Gastroesophageal sphincter (tissue), 4 donors: ENCODE data around the gene SSTR3. TPM values are rescaled to one million over a fixed set of nuclear protein-coding genes. Genes with fewer than 3 reads are reported as not detected.

Experiments
- ATAC-seq: fragments of 150-250 bp; one replicate; pipeline ENCODE4 v1.9.1; 2016; ENCODE audit warnings: mild to moderate bottlenecking, moderate library complexity
- H3K27ac ChIP-seq, 4 donors: fragments of 200-600 bp; sonication (generic) in 3 of 4; 1 replicate in 3 of 4; 2 replicates in 1 of 4; pipeline ENCODE4 v1.5.1; 2016 to 2019
- H3K27me3 ChIP-seq: fragments of 200-600 bp; sonication (generic); one replicate; pipeline ENCODE4 v1.5.1; 2019
- H3K36me3 ChIP-seq, 2 donors: fragments of 200-600 bp; sonication (generic); one replicate each; pipeline ENCODE4 v1.5.1; 2019; ENCODE audit warnings: control low read depth in 1 of 2
- H3K4me1 ChIP-seq, 3 donors: fragments of 200-600 bp; sonication (generic); 1 replicate in 2 of 3; 2 replicates in 1 of 3; pipeline ENCODE4 v1.5.1; 2016 to 2019; ENCODE audit warnings: control low read depth in 2 of 3
- H3K4me3 ChIP-seq, 2 donors: fragments of 200-600 bp; sonication (generic); one replicate each; pipeline ENCODE4 v1.5.1; 2019; ENCODE audit warnings: mild to moderate bottlenecking in 1 of 2, moderate library complexity in 1 of 2
- H3K9me3 ChIP-seq, 3 donors: fragments of 200-600 bp; sonication (generic); one replicate each; pipeline ENCODE4 v1.5.1; 2017 to 2019; ENCODE audit warnings: control low read depth in 2 of 3
- CTCF ChIP-seq, 4 experiments: fragments of 200-600 bp in 2 of 4; fragments of 450-650 bp in 2 of 4; sonication (generic) in 1 of 4; IDR thresholded peaks; one replicate each; pipeline ENCODE4 v1.5.1; 2017 to 2019; ENCODE audit warnings: antibody characterized with exemption in 4 of 4, mild to moderate bottlenecking in 2 of 4, moderate library complexity in 2 of 4
- EP300 ChIP-seq: sonication (generic); formaldehyde crosslinking; IDR thresholded peaks from one replicate; pipeline ENCODE4 v1.6.1; 2017; ENCODE audit warnings: antibody characterized with exemption, mild to moderate bottlenecking
- POLR2A ChIP-seq, 2 donors: fragments of 450-650 bp; IDR thresholded peaks; one replicate each; pipeline ENCODE4 v1.6.1; 2017; ENCODE audit warnings: antibody characterized with exemption in 2 of 2, mild to moderate bottlenecking in 2 of 2, moderate library complexity in 1 of 2
- POLR2AphosphoS5 ChIP-seq: sonication (generic); formaldehyde crosslinking; IDR thresholded peaks from one replicate; pipeline ENCODE4 v1.6.1; 2017; ENCODE audit warnings: antibody characterized with exemption
- WGBS, 2 donors: methylation state at CpG; one replicate each; pipeline ENCODE4 v1.1.5; 2018; ENCODE audit warnings: low coverage in 1 of 2; 5-methylcytosine and 5-hydroxymethylcytosine counted together
- total RNA-seq, 4 donors: library from RNA; depleted of rRNA; stranded (reverse); fragments of >200 nt; gene quantifications; one replicate each; pipeline ENCODE4 v1.1.0, GENCODE V29; 2016

Gene SSTR3
- total RNA-seq, 4 donors from 2014 or later: not detected

DNA sequence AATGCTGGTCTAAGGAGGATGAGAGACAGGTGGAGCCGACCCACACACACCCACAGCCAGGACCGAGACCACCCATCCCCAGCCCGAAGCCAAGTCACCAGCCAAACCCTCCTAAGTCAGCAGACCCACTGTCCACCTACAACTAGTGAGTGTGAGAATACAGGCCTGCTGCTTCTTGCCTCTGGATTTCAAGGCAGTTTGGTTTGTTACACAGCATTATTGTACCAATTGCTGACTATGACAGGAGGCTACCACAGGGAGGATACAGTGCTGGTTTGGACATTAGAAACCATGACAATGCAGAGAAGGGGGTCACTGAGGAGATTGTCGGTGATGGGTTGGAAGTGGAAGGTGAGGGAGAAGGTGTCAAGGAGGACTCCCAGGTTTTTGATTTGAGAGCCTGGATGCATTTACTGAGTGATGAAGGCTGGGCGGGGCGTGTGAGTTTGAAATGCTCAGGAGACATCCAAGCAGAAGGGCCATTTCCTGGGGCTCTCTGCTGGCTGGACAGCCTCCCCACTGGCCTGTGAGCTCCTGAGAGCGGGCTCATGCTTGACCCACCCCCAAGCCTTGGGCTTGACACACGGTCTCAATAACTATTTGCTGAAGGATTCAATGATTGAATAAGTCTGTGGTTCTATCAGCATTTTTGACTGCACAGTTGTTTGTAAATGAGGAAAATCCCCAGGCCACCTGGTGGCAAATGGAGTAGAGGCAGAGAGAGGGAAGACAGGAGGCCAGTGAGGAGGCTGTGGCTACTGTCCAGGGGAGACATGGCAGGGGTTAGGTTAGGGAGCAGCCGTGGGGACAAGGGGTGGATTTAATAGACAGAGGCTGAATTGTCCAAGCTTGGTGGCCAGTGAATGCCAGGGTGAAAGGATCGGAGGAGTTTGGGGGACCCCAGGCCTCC is 9.4 kb upstream of the SSTR3 start:
- 80 to 94% methylated on average over 3 to 5 of the region's 10 CpGs for WGBS, 2 donors
- Histone ChIP-seq H3K27ac (no peak overlapping the region), H3K27me3 (peaks cover 44% of the 10 kb centered on the region), H3K4me1 (no peaks in the 10 kb centered on the region), H3K4me3 (no peak overlapping the region), H3K36me3 (no peaks in the 10 kb centered on the region), H3K9me3 (no peaks in the 10 kb centered on the region)
- TF ChIP-seq EP300 (no peak), POLR2AphosphoS5 (no peak), POLR2A (IDR thresholded peaks at IDR 0.05) (no peak)
- no peak for ATAC-seq

DNA sequence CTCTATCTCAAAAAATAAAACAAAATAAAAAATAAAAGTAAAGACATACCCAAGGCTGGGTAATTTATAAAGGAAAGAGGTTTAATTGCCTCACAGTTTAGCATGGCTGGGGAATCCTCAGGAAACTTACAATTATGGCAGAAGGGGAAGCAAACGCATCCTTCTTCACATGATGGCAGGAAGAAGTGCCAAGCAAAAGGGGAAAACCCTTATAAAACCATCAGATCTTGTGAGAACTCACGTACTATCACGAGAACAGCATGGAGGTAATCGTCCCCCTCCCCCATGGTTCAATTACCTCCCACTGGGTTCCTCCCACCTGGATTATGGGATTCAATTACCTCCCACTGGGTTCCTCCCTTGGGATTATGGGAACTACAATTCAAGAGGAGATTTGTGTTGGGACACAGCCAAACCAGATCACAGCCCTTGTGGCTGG is 8.3 kb upstream of the SSTR3 start:
- TF ChIP-seq POLR2AphosphoS5: no peak
- TF ChIP-seq POLR2A (IDR thresholded peaks at IDR 0.05): no peak
- no peak for TF ChIP-seq EP300
- TF ChIP-seq CTCF (IDR thresholded peaks at IDR 0.05): no peak
- Histone ChIP-seq H3K27ac (no peak overlapping the region), H3K36me3 (no peaks in the 10 kb centered on the region), H3K27me3 (peaks cover 49% of the 10 kb centered on the region), H3K9me3 (no peaks in the 10 kb centered on the region), H3K4me3 (no peak overlapping the region), H3K4me1 (no peaks in the 10 kb centered on the region)
- WGBS, 2 donors: 60 to 80% methylated on average over 4 of the region's 4 CpGs
- no peak for ATAC-seq

DNA sequence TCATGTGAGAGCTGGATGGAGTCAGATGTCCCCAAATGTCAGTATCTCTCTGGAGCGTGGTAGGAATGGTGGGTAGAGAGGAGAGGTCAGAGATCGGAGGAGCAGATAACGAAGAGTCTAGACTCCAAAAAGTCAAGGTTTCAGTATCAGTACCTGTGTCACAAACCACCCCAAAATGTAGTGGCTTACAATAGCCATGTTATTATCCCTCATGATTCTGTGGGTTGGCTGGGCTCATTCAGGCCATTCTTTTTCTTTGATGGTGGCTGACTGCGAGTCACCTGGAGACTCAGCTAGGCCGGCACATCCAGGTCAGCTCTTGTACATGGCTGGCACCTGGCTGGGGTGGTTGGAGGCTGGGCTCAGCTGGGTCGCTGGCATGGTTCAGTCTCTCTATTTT is 7.3 kb upstream of the SSTR3 start:
- no peaks in the 10 kb centered on the region for H3K9me3 ChIP-seq
- no peaks in the 10 kb centered on the region for H3K36me3 ChIP-seq
- ATAC-seq: no peak
- H3K4me1 ChIP-seq: no peaks in the 10 kb centered on the region
- 56 to 79% methylated on average over 3 to 4 of the region's 6 CpGs for WGBS, 2 donors
- H3K27me3 ChIP-seq: peaks cover 53% of the 10 kb centered on the region
- H3K27ac ChIP-seq: no peak overlapping the region
- TF ChIP-seq POLR2A (IDR thresholded peaks at IDR 0.05) (no peak), EP300 (no peak), POLR2AphosphoS5 (no peak), CTCF (IDR thresholded peaks at IDR 0.05) (no peak)
- no peak overlapping the region for H3K4me3 ChIP-seq

GRCh38 chr22:37218771-37219411 is 6.6 kb upstream of the SSTR3 start:
- ATAC-seq: no peak
- 32 to 38% methylated on average over 3 to 6 of the region's 7 CpGs for WGBS, 2 donors
- Histone ChIP-seq H3K27me3 (peaks cover 59% of the 10 kb centered on the region), H3K4me1 (no peaks in the 10 kb centered on the region), H3K4me3 (no peak overlapping the region), H3K27ac (no peak overlapping the region), H3K36me3 (no peaks in the 10 kb centered on the region), H3K9me3 (no peaks in the 10 kb centered on the region)
- TF ChIP-seq POLR2A (IDR thresholded peaks at IDR 0.05) (no peak), POLR2AphosphoS5 (no peak), CTCF (IDR thresholded peaks at IDR 0.05) (no peak), EP300 (no peak)

- Histone ChIP-seq H3K4me3 (no peak overlapping the region), H3K27me3 (peaks cover 64% of the 10 kb centered on the region), H3K9me3 (no peaks in the 10 kb centered on the region), H3K27ac (no peak overlapping the region), H3K36me3 (no peaks in the 10 kb centered on the region), H3K4me1 (no peaks in the 10 kb centered on the region)
- no peak for ATAC-seq
- no peak for TF ChIP-seq EP300
- TF ChIP-seq POLR2A (IDR thresholded peaks at IDR 0.05): no peak
- TF ChIP-seq POLR2AphosphoS5: no peak
- no peak for TF ChIP-seq CTCF (IDR thresholded peaks at IDR 0.05)
- 42 to 89% methylated on average over 2 to 3 of the region's 6 CpGs for WGBS, 2 donors
Observed at GRCh38 chr22:37218399-37218770, 6.1 kb upstream of the SSTR3 start.
